HG02840 (cell line): ENCODE results near the gene DHX57.
A peak's percentile ranks its signal among the peaks of the same experiment; 100 is the strongest.
"Not testable (repeated sequence)": the region's sequence is repeated elsewhere in the genome, so short reads cannot be mapped to it uniquely, and the experiment has no call there.

Experiments used
- ATAC-seq: cut with Tn5 transposase; IDR thresholded peaks from one replicate; pipeline ENCODE4 v1.9.1; 2021; ENCODE audit warnings: mild to moderate bottlenecking, moderate library complexity, moderate number of reproducible peaks; ENCODE audit not compliant: unreplicated experiment, low FRiP score

Gene DHX57

GRCh38 chr2:38875227-38875575 is 533 bp downstream of the DHX57 start:
- ATAC-seq, result no peak

- no peak for ATAC-seq
Measured at GRCh38 chr2:38873763-38874162, 2.0 kb downstream of the DHX57 start.

- ATAC-seq, result no peak
Measured at GRCh38 chr2:38871432-38871831, 4.3 kb downstream of the DHX57 start.

GRCh38 chr2:38866773-38867443 is 8.8 kb downstream of the DHX57 start:
- no peak for ATAC-seq

- ATAC-seq, result no peak
Measured at GRCh38 chr2:38863061-38863695, 12.6 kb downstream of the DHX57 start.

- no peak for ATAC-seq
Measured at GRCh38 chr2:38862476-38862875, 13.3 kb downstream of the DHX57 start.

- ATAC-seq, result no peak
Measured at GRCh38 chr2:38856165-38856564, 19.6 kb downstream of the DHX57 start.

- peak; percentile 93 for ATAC-seq
Measured at GRCh38 chr2:38850045-38850444, 25.7 kb downstream of the DHX57 start.

- no peak for ATAC-seq
Measured at GRCh38 chr2:38836791-38837190, 38.9 kb downstream of the DHX57 start.

GRCh38 chr2:38835990-38836389 is 39.7 kb downstream of the DHX57 start:
- peak; percentile 83 for ATAC-seq

GRCh38 chr2:38835015-38835601 is 40.6 kb downstream of the DHX57 start:
- no peak for ATAC-seq

- ATAC-seq, result no peak
Measured at GRCh38 chr2:38830526-38831159, 45.1 kb downstream of the DHX57 start.

GRCh38 chr2:38829971-38830370 is 45.8 kb downstream of the DHX57 start:
- ATAC-seq, result no peak

- no peak for ATAC-seq
Measured at GRCh38 chr2:38828460-38828859, 47.3 kb downstream of the DHX57 start.

GRCh38 chr2:38827539-38828145 is 48.1 kb downstream of the DHX57 start:
- ATAC-seq, result not testable (repeated sequence)

GRCh38 chr2:38825956-38826355 is 49.8 kb downstream of the DHX57 start:
- no peak for ATAC-seq

- no peak for ATAC-seq
Measured at GRCh38 chr2:38824906-38825305, 50.8 kb downstream of the DHX57 start.

- no peak for ATAC-seq
Measured at GRCh38 chr2:38823386-38823785, 52.3 kb downstream of the DHX57 start.

GRCh38 chr2:38818565-38818964 is 57.2 kb downstream of the DHX57 start:
- no peak for ATAC-seq

GRCh38 chr2:38815936-38816335 is 59.8 kb downstream of the DHX57 start:
- ATAC-seq, result no peak

GRCh38 chr2:38810488-38810887 is 65.2 kb downstream of the DHX57 start:
- no peak for ATAC-seq
